ENCODE measurements around the gene HINFP. TPM values are rescaled to one million over a fixed set of nuclear protein-coding genes. Genes with fewer than 3 reads are reported as not detected.

The HINFP gene, protein sequence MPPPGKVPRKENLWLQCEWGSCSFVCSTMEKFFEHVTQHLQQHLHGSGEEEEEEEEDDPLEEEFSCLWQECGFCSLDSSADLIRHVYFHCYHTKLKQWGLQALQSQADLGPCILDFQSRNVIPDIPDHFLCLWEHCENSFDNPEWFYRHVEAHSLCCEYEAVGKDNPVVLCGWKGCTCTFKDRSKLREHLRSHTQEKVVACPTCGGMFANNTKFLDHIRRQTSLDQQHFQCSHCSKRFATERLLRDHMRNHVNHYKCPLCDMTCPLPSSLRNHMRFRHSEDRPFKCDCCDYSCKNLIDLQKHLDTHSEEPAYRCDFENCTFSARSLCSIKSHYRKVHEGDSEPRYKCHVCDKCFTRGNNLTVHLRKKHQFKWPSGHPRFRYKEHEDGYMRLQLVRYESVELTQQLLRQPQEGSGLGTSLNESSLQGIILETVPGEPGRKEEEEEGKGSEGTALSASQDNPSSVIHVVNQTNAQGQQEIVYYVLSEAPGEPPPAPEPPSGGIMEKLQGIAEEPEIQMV
- total RNA-seq (2021; ENCODE audit: unreplicated experiment) (38.1 TPM), Bru-seq, nascent RNA (percentile 76 among the genes with signal in this experiment), BruChase-seq, experiment 1, labeled RNA remaining after a 6-hour chase (percentile 71 among the genes with signal in this experiment), BruChase-seq, experiment 2, labeled RNA remaining after a 2-hour chase (percentile 76 among the genes with signal in this experiment)
- polyA plus RNA-seq (2012): 26.4 and 30.5 TPM in 2 replicates
- long read RNA-seq, transcript HINFP-201 (10 exons, 3,163 nt): major isoform, 26 of 52 reads
- long read RNA-seq, partial matches to known transcripts: 5 of 52 reads
- long read RNA-seq, other reads (novel, unspliced or antisense): 20 of 52 reads

DNA sequence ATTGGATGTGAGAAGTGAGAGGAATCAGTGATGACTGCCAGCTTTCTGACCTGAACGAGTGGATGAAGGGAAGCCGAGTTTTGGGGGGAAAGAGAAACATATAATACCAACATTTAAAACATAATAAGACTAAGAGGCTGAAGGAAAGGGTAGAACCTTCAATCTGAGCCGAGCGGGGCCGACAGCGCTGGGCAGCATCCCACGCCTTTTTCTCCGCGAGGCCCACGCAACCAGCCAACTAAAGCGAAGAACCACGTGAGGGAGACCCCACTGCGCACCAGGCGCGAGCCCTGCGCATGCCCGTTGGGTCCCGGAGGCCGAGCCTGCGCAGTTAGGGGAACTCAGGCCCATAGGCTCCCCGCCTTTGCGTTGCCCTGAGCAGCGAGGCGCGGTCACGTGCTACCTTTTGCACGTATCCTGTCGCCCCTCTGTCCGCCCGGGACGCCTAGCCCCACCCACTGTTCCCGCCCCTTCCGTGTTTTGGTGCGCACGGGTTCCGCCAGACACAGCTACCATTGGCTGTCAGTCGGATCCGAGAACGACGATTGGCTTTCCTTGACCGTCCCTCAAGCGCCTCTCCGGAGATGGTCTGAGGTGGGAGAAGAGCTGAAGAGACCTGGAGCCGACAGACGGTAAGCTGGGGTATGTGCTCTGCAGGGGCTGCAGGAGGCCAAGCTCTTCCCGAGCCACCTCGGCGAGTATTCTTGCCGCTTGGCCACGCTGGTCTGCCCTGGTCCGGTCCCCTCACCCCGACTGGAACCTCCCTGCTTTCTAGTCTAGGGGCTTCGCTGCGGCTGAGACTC is at the start of gene HINFP:
Gene HINFP (plus strand): TSS at position 573 of the 803 bp plus-strand sequence. CDS start 5,365 bp downstream, outside the sequence.
- Histone ChIP-seq H3K36me3 (ENCODE audit: control insufficient read depth in 1 of 2, insufficient read depth in 2 of 2, low read length in 2 of 2) (peaks cover 0 to under 1% of the 10 kb centered on the region in 2 experiments; a peak in 1 of 4 replicates), H2AFZ (ENCODE audit: low read depth, low read length, poor library complexity, severe bottlenecking) (peak within 1 kb of the TSS; percentile 75), H3K9me2 (ENCODE audit: insufficient read depth) (no peaks in the 10 kb centered on the region), H3K4me2 (ENCODE audit: low read length) (peak within 1 kb of the TSS; percentile 87), H4K20me1 (ENCODE audit: insufficient read depth) (no peaks in the 10 kb centered on the region), H3K9ac (ENCODE audit: low read length) (peak within 1 kb of the TSS; percentile 87), H3K9me3 (ENCODE audit: control insufficient read depth in 1 of 2, insufficient read depth in 1 of 2, low read depth in 1 of 2, low read length in 2 of 2) (no peaks in the 10 kb centered on the region), H3K79me2 (ENCODE audit: insufficient read depth, low read length) (peaks cover 25% of the 10 kb centered on the region), H3K27me3 (ENCODE audit: insufficient read depth, low read length) (no peaks in the 10 kb centered on the region), H3K4me1 (ENCODE audit: control insufficient read depth in 1 of 2, insufficient read depth in 2 of 2, low read length in 2 of 2) (peaks cover 16 to 30% of the 10 kb centered on the region in 2 experiments), H3K4me3 (replicated peaks in 1 of 2; ENCODE audit: low read depth in 1 of 2, low read length in 2 of 2) (peak within 1 kb of the TSS; percentile 97 to 99), H3K27ac (ENCODE audit: low read depth, low read length) (peak within 1 kb of the TSS; percentile 62)
- ATAC-seq (peak; percentile 97), DNase-seq (ENCODE audit: low read depth, low spot score) (peak; percentile 97)
- ChIA-PET CTCF (interaction anchor here (0.6 to 1.9 kb wide), 5 partner anchors 14 to 217 kb away, joined by 3 to 6 read pairs (median 4); partner anchors contain the start of genes HMBS and NLRX1), POLR2A (interaction anchor here (0.6 to 2.5 kb wide), 12 partner anchors 9 to 235 kb away, joined by 3 to 14 read pairs (median 4); partner anchors contain the start of genes C2CD2L, DPAGT1 and HMBS), RAD21 (ENCODE audit: low non-redundant PET in 1 of 2, low total read pairs in 2 of 2, uncharacterized antibody in 2 of 2, unreplicated experiment in 2 of 2) (interaction anchor here in 1 of 2 experiments (0.6 kb wide), 1 partner anchor 19 kb away, joined by 4 read pairs; the partner anchor contains the start of gene DPAGT1)
- BruUV-seq (replicated peaks): no TSS peak
- peak; percentile 84 for TF ChIP-seq POLR2A (IDR thresholded peaks at IDR 0.05; ENCODE audit: borderline replicate concordance, extremely low read depth, insufficient read depth, insufficient read length)
- no peak for TF ChIP-seq EZH2phosphoT487 (IDR thresholded peaks at IDR 0.05; ENCODE audit: borderline replicate concordance)
- TF ChIP-seq SP1 (IDR thresholded peaks at IDR 0.05; ENCODE audit: low read depth): peak; percentile 94
- TF ChIP-seq POLR2AphosphoS5 (IDR thresholded peaks at IDR 0.05; ENCODE audit: low read depth, low read length): peak; percentile 87
- TF ChIP-seq EGR1 (IDR thresholded peaks at IDR 0.05; ENCODE audit: low read depth): peak; percentile 50; the same call in 1 of the 2 replicates
- peak; percentile 30 for TF ChIP-seq TCF7L2 (IDR thresholded peaks at IDR 0.05; ENCODE audit: borderline replicate concordance, extremely low read depth, insufficient read depth, insufficient read length)
- TF ChIP-seq ZFX (IDR thresholded peaks at IDR 0.05): peak; percentile 15; the same call in 1 of the 2 replicates
- TF ChIP-seq, protein P1, sequence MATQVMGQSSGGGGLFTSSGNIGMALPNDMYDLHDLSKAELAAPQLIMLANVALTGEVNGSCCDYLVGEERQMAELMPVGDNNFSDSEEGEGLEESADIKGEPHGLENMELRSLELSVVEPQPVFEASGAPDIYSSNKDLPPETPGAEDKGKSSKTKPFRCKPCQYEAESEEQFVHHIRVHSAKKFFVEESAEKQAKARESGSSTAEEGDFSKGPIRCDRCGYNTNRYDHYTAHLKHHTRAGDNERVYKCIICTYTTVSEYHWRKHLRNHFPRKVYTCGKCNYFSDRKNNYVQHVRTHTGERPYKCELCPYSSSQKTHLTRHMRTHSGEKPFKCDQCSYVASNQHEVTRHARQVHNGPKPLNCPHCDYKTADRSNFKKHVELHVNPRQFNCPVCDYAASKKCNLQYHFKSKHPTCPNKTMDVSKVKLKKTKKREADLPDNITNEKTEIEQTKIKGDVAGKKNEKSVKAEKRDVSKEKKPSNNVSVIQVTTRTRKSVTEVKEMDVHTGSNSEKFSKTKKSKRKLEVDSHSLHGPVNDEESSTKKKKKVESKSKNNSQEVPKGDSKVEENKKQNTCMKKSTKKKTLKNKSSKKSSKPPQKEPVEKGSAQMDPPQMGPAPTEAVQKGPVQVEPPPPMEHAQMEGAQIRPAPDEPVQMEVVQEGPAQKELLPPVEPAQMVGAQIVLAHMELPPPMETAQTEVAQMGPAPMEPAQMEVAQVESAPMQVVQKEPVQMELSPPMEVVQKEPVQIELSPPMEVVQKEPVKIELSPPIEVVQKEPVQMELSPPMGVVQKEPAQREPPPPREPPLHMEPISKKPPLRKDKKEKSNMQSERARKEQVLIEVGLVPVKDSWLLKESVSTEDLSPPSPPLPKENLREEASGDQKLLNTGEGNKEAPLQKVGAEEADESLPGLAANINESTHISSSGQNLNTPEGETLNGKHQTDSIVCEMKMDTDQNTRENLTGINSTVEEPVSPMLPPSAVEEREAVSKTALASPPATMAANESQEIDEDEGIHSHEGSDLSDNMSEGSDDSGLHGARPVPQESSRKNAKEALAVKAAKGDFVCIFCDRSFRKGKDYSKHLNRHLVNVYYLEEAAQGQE (IDR thresholded peaks at IDR 0.05; ENCODE audit: low read depth): no peak
- TF ChIP-seq, protein P2, sequence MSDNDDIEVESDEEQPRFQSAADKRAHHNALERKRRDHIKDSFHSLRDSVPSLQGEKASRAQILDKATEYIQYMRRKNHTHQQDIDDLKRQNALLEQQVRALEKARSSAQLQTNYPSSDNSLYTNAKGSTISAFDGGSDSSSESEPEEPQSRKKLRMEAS (IDR thresholded peaks at IDR 0.05): peak; percentile 94
- intact Hi-C loops (cut with micrococcal nuclease): no loop called here

Measured in HCT116 (cell line).